GM21786 (cell line): ENCODE measurements around the gene ITGB1BP1.

ENCODE experiments used
- ATAC-seq: cut with Tn5 transposase; IDR thresholded peaks from one replicate; pipeline ENCODE4 v1.9.1; 2021; ENCODE audit not compliant: unreplicated experiment

Gene ITGB1BP1

DNA sequence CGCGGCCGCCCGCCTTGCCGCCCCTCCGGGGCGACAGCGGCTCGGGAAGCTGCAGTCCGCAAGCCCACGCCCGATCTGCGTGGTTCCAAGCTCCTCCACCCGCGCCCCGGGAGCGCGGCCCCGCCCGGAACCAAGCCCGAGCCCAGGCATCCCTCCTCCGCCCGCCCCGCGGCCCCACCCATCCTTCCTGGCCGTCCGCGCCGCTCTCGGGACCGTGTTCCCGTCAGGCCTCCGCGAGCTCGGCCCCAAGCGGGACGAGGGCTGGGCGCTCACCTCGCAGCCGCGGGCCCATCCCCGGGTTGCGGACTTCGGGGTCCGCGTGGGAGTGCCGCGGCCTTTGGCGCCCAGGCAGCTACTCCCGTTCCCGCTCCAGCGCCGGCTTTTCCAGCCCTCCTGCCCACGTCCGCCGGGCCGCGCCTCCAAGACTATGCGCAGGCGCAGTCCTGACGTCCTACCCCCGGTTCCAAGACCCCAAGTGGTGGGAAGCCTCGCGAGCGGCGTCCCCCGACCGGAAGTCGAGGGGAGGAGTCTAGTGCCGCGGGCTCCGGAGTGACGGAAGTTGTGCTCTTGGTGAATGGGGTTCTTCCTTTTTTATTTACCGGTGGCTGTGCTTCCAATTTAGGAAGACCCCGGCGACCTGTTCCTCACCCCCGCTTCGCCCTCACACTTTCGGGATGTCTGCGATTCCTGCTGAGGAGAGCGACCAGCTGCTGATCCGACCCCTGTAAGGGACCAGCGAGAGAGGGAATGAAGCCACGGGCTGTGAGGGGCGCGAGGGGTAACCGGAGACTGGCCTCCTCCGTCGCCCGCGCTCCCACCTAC lies at the start of gene ITGB1BP1, which contains the start of gene CPSF3:
TSS of gene ITGB1BP1 (minus strand) at position 429 of the 822 bp plus-strand sequence. CDS start 4,831 bp downstream, outside the sequence.
TSS of gene CPSF3 (plus strand) at position 555 of the 822 bp plus-strand sequence. CDS start at position 675, 120 bp downstream.
- peak; percentile 85 for ATAC-seq

DNA sequence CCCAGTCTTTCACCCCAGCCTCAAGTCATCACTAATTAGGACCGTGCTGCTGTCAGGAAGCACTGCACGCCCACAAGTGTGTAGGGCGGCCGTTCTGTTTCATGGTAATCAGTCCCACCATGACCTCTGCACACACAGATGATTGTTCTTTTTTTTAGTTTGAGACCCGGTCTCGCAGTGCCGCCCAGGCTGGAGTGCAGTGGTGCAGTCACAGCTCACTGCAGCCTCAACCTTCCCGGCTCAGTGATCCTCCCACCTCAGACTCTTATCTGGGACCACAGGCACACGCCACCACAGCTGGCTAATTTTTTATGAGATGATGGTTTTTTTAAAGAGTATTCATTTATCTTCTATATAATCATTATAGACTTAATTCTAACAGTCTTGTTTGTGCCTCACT lies 49.2 kb upstream of the ITGB1BP1 start:
- ATAC-seq: no peak

DNA sequence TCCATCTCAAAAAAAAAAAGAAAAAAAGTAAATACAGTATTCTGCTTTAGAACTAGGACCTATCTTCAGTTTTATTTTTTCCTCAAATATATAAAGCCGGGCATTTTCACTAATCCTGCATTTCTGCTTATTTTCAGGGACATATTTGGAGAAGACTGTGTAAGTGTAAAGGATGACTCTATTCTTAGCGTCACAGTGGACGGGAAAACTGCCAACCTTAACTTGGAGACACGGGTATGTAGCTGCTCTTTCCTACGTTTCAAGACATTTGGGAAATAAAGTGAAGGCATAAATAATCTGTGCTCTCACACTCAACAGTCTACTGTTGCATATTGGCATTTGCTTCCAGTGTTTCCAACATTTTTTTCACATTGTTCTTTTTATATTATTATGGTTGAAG lies 47.9 kb upstream of the ITGB1BP1 start:
- no peak for ATAC-seq

DNA sequence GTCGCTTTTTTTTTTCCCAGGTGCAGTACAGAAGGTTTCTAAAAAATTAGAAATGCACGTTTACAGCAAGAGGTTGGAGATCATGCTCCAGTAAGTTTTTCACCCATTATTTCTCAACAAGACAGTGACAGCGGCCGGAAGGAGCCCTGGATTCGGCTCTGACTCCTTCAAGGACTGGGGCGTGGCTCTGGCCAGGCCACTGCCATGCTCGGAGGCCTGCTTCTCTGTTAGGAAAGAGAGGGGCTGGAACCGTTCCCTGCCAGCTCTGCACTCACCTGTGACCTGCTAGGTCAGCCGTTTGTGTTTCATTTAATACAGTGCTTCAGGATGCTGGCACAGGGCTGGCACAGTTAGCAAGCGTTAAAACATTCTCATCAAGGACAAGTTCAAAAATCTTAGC lies 44.4 kb upstream of the ITGB1BP1 start:
- no peak for ATAC-seq

DNA sequence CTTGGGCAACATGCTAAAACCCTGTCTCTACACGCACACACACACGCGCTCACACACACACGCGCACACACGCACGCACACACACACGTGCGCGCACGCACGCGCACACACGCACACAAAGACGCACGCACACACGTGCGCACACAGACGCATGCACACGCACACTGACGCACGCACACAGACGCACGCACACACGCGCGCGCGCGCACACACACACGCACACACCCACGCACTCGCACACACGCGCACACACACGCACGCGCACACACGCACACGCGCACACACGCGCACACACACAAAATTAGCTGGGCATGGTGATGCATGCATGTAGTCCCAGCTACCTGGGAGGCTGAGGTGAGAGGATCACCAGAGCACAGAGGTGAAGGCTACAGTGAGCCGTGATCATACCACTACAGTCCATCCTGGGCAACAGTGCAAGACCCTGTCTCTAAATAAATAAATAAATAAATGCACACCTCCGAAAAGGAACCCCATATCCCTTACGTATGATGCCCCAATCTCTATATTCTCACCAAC lies 42.9 kb upstream of the ITGB1BP1 start:
- no peak for ATAC-seq

- no peak for ATAC-seq
These were observed 41.8 kb upstream of the ITGB1BP1 start for GRCh38 chr2:9465170-9465569.

- ATAC-seq: no peak
These were observed 40.3 kb upstream of the ITGB1BP1 start for GRCh38 chr2:9463698-9464034.

DNA sequence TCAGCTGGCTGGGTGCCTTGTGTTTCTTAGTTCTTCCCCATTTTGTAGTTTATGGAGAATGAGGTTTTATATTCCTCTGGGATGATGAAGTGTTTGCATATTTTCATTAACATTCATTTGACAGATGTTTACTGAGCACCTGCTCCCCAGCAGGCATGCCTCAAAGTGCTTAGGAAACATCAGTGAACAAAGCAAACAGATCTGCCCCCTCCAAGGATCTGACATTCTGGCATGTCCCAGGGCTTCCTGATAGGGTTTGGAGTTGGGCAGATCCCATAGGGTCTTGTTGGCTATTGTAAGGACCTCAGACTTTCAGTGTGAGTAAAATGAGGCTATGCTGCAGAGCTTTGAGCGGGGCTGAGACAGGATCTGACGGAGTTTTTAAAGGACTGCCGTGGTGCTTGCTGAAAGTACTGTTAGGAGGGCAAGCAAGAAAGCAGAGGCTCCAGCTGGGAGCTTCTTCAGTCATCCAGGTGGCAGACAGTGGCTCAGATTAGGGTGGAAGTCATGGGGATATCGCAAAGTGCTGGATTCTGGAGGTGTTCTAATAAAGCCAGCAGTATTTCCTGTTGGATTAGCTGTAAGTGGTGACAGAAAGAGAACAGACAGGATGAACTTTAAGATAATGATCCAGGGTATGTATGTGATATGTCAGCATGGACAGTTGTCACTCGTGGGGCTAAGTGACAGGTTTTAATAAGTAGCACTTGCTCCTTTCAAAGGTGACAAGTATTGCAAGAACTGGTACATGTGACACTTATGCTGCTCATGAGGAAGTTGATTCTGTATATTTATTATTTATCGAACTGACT lies 39.8 kb upstream of the ITGB1BP1 start:
- ATAC-seq: no peak

DNA sequence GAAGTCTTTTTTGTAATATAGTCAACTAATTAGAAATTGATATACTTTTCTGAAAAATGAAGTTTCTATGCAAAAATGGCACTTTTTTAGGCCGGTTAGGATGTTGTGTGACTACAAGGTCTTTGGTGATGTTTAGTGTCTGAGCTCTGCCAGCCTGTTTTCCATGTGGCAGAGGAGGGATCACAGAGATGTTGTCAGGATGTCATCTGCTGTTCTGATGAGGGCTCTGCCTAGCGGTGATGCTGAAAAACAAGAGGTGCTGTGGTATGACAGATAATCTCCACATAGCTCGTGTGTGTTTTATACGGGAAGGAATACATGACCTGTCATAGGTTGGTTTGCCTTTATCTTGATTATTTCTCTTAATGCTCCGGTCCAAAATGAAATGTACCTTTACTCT lies 39.0 kb upstream of the ITGB1BP1 start:
- no peak for ATAC-seq

- ATAC-seq: no peak
These were observed 37.8 kb upstream of the ITGB1BP1 start for GRCh38 chr2:9461079-9461478.

- ATAC-seq: no peak
These were observed 37.2 kb upstream of the ITGB1BP1 start for GRCh38 chr2:9460441-9461017.

- no peak for ATAC-seq
These were observed 27.9 kb upstream of the ITGB1BP1 start for GRCh38 chr2:9451231-9451630.

- ATAC-seq: no peak
These were observed 21.8 kb upstream of the ITGB1BP1 start for GRCh38 chr2:9445089-9445488.

DNA sequence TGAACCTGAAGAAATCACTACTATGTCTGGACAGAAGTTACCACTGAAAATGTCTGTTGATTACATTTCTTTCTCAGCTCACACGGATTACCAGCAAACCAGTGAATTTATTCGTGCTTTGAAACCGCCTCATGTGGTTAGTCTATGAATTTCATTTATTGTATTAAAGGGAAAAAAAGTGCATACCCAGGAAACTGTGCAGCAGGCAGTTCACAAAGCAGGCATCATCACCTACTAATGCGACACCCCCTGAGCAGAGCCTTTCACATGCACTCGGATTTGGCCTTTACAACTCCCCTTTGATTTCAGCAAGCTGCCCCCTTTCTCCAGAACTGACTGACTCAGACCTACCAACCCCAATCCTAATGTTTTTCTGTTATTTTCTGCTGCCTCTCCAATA lies 20.2 kb upstream of the ITGB1BP1 start:
- ATAC-seq: no peak

GRCh38 chr2:9441556-9441955 lies 18.2 kb upstream of the ITGB1BP1 start:
- no peak for ATAC-seq

GRCh38 chr2:9440058-9440727 lies 16.9 kb upstream of the ITGB1BP1 start:
- no peak for ATAC-seq

GRCh38 chr2:9439536-9439935 lies 16.2 kb upstream of the ITGB1BP1 start:
- ATAC-seq: no peak

DNA sequence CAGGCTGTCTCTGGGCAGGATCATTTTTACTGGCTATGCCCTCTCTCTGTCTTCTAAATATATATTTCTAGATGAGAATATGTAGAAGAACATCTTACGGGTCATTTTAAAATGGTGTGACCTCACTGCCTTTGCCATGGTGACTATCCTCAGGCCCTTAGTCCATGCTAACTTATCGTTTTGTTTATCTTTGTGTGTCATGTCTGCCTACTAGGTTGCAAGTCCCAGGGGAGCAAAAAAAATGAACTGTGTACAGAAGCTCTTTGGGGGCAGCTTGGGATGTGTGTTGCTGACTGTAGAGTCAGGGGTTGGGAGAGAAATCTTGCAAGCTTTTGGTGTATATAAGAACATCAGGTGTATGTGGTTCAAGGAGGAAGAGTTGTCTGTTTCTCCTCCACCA lies 11.2 kb upstream of the ITGB1BP1 start:
- ATAC-seq: no peak

DNA sequence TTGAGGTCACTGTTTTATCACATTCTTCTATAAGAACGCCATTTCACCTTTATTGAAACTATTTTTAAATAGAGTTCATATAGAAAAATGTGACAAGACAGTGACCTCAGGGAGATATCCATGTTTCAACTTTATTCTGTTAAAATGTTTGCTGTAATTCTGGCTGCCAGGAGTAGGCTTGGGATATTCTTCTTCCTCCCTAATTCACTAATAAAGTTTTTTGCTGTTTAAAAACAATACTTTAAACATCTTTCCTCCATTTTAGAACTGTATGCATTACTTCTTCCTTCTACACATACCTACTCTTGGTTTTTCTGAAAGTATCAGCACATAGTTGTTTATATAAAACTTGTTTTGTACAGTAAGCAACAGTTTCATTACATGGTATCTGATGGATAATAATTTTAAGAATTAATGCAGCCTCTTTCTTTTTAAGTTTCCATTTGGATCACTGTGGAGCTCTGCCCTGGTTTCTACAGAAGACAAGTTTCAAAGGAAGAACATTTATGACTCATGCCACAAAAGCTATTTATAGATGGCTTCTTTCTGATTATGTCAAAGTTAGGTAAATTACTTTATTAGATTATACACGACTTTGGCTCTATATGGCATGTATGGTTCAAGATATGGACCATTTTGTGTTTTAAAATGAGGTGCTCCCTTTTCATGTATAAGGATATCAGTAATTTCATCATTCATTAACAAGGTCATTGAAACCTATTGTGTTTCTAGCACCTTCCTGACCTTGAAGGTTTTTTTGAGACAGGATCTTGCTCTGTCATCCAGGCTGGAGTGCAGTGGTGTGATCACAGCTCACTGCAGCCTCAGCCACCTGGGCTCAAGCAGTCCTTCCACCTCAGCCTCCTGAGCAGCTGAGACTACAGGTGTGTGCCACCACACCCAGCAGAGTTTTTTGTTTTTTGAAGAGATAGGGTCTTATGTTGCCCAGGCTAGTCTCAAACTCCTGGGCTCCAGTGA lies 7.3 kb upstream of the ITGB1BP1 start:
- ATAC-seq: no peak
